ENCODE measurements around the gene UNC45B. TPM values are rescaled to one million over a fixed set of nuclear protein-coding genes. Genes with fewer than 3 reads are reported as not detected.
"Not testable (repeated sequence)": the region's sequence is repeated elsewhere in the genome, so short reads cannot be mapped to it uniquely, and the experiment has no call there.

UNC45B gene
- total and polyA plus RNA-seq, 5 donors from 2014 or later = 0.29 to 0.63 (median 0.44) TPM

- H3K4me1 ChIP-seq (ENCODE audit: control insufficient read depth, insufficient read depth, low read length, poor library complexity, severe bottlenecking) = peaks cover 25% of the 10 kb centered on the region
- H3K4me3 Mint-ChIP-seq = peak overlapping the region; percentile 40 to 91 (median 82)
- ATAC-seq (ENCODE audit: low read depth in 2 of 2) = peak; percentile 52 to 67
- H3K9me3 ChIP-seq (ENCODE audit: control insufficient read depth in 2 of 2, low read length in 2 of 2) = no peaks in the 10 kb centered on the region
- H3K27ac Mint-ChIP-seq = peak overlapping the region; percentile 93 to 98 (median 95)
- peak in 2 of 3 donors; percentile 56 to 78 for DNase-seq
- peak overlapping the region; percentile 71 for H3K4me3 ChIP-seq (ENCODE audit: low read depth, low read length)
- H3K27me3 Mint-ChIP-seq = no peaks in the 10 kb centered on the region
- peaks cover 25 to 88% (median 55%) of the 10 kb centered on the region in 4 donors for H3K4me1 Mint-ChIP-seq
- no peaks in the 10 kb centered on the region for H3K36me3 ChIP-seq (ENCODE audit: control insufficient read depth, insufficient read depth, low read length)
- peaks cover 4% of the 10 kb centered on the region for H3K36me3 Mint-ChIP-seq
- peak overlapping the region; percentile 49 for H3K27ac ChIP-seq (ENCODE audit: insufficient read depth, low read length, poor library complexity, severe bottlenecking)
- H3K9me3 Mint-ChIP-seq = peaks cover 0 to 2% (median 0%) of the 10 kb centered on the region in 7 donors
- H3K27me3 ChIP-seq (ENCODE audit: control insufficient read depth, insufficient read depth, low read length) = no peaks in the 10 kb centered on the region
Measured at GRCh38 chr17:35188111-35188510, 40.5 kb downstream of the UNC45B start.

- DNase-seq = no peak
- H3K4me3 ChIP-seq (ENCODE audit: low read depth, low read length) = peak overlapping the region; percentile 71
- no peaks in the 10 kb centered on the region for H3K9me3 ChIP-seq (ENCODE audit: control insufficient read depth in 2 of 2, low read length in 2 of 2)
- peaks cover 0 to 2% (median 0%) of the 10 kb centered on the region in 7 donors for H3K9me3 Mint-ChIP-seq
- H3K27ac Mint-ChIP-seq = peak overlapping the region; percentile 69 to 95 (median 93)
- ATAC-seq (ENCODE audit: low read depth in 2 of 2) = no peak
- peaks cover 25 to 85% (median 47%) of the 10 kb centered on the region in 4 donors for H3K4me1 Mint-ChIP-seq
- H3K36me3 Mint-ChIP-seq = peaks cover 6% of the 10 kb centered on the region
- H3K36me3 ChIP-seq (ENCODE audit: control insufficient read depth, insufficient read depth, low read length) = no peaks in the 10 kb centered on the region
- peaks cover 25% of the 10 kb centered on the region for H3K4me1 ChIP-seq (ENCODE audit: control insufficient read depth, insufficient read depth, low read length, poor library complexity, severe bottlenecking)
- H3K27me3 Mint-ChIP-seq = no peaks in the 10 kb centered on the region
- no peaks in the 10 kb centered on the region for H3K27me3 ChIP-seq (ENCODE audit: control insufficient read depth, insufficient read depth, low read length)
- peak overlapping the region; percentile 49 for H3K27ac ChIP-seq (ENCODE audit: insufficient read depth, low read length, poor library complexity, severe bottlenecking)
- peak overlapping the region; percentile 13 to 87 (median 73) for H3K4me3 Mint-ChIP-seq
Measured at GRCh38 chr17:35189291-35189690, 41.7 kb downstream of the UNC45B start.

DNA sequence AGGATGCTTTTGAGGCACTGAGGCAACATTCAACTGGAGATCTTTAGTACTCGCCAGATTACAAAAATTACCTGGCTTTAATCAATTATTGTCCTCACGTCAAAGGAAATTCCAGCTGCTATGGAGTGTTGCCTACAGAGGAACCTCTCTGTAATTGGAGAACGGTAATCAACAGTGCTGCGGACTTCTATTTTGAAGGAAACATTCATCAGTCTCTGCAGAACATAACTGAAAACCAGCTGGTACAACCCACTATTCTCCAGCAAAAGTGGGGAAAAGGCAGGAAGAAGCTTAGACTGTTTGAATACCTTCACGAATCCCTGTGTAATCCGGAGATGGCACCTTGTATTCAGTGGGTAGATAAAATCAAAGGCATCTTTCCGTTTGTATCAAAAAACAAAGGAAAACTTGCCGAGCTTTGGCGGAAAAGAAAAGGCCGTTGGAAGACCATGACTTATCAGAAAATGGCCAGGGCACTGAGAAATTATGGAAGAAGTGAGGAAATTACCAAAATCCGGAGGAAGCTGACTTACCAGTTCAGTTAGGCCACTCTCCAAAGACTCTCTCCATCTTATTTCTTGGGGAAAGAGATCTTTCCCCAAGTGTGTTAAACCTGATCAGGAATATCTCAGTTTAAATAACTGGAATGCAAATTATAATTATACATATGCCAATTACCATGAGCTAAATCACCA lies 43.5 kb downstream of the UNC45B start:
- Histone ChIP-seq H3K27ac (ENCODE audit: insufficient read depth, low read length, poor library complexity, severe bottlenecking) (no peak overlapping the region), H3K4me1 (ENCODE audit: control insufficient read depth, insufficient read depth, low read length, poor library complexity, severe bottlenecking) (peaks cover 25% of the 10 kb centered on the region), H3K9me3 (ENCODE audit: control insufficient read depth in 2 of 2, low read length in 2 of 2) (no peaks in the 10 kb centered on the region), H3K36me3 (ENCODE audit: control insufficient read depth, insufficient read depth, low read length) (no peaks in the 10 kb centered on the region), H3K27me3 (ENCODE audit: control insufficient read depth, insufficient read depth, low read length) (no peaks in the 10 kb centered on the region), H3K4me3 (ENCODE audit: low read depth, low read length) (no peak overlapping the region)
- Mint-ChIP-seq H3K27ac (peak overlapping the region in 1 of 3 donors; percentile 25), H3K27me3 (no peaks in the 10 kb centered on the region), H3K4me3 (peak overlapping the region in 2 of 4 donors; percentile 29 to 57), H3K9me3 (peaks cover 0 to 2% (median 0%) of the 10 kb centered on the region in 7 donors), H3K36me3 (peaks cover 6% of the 10 kb centered on the region), H3K4me1 (peaks cover 19 to 76% (median 40%) of the 10 kb centered on the region in 4 donors)
- no peak for DNase-seq
- no peak for ATAC-seq (ENCODE audit: low read depth in 2 of 2)

- peaks cover 6% of the 10 kb centered on the region for H3K36me3 Mint-ChIP-seq
- Histone ChIP-seq H3K4me3 (ENCODE audit: low read depth, low read length) (no peak overlapping the region), H3K36me3 (ENCODE audit: control insufficient read depth, insufficient read depth, low read length) (no peaks in the 10 kb centered on the region), H3K27ac (ENCODE audit: insufficient read depth, low read length, poor library complexity, severe bottlenecking) (no peak overlapping the region), H3K4me1 (ENCODE audit: control insufficient read depth, insufficient read depth, low read length, poor library complexity, severe bottlenecking) (peaks cover 24% of the 10 kb centered on the region), H3K27me3 (ENCODE audit: control insufficient read depth, insufficient read depth, low read length) (no peaks in the 10 kb centered on the region), H3K9me3 (ENCODE audit: control insufficient read depth in 2 of 2, low read length in 2 of 2) (no peaks in the 10 kb centered on the region)
- ATAC-seq (ENCODE audit: low read depth in 2 of 2) = peak in 1 of 2 donors; percentile 19
- no peaks in the 10 kb centered on the region for H3K27me3 Mint-ChIP-seq
- DNase-seq = no peak
- H3K4me1 Mint-ChIP-seq = peaks cover 15 to 70% (median 31%) of the 10 kb centered on the region in 4 donors
- H3K27ac Mint-ChIP-seq = peak overlapping the region; percentile 87 to 94 (median 94)
- peak overlapping the region; percentile 62 to 68 (median 65) for H3K4me3 Mint-ChIP-seq
- peaks cover 0 to 4% (median 1%) of the 10 kb centered on the region in 7 donors for H3K9me3 Mint-ChIP-seq
Measured at GRCh38 chr17:35192708-35193107, 45.1 kb downstream of the UNC45B start.

- not testable (repeated sequence) for H3K9me3 Mint-ChIP-seq
- peak within 1 kb of the TSS in 3 of 4 donors; percentile 62 to 65 (median 65) for H3K4me3 Mint-ChIP-seq
Measured at GRCh38 chr17:35194001-35194400, 46.4 kb downstream of the UNC45B start, which contains the start of gene SLC35G3. Gene SLC35G3 (minus strand): TSS chr17:35194393. CDS start chr17:35194307, 86 bp downstream.

GRCh38 chr17:35195062-35195461 lies 47.4 kb downstream of the UNC45B start:
- H3K4me3 Mint-ChIP-seq; H3K36me3 Mint-ChIP-seq; H3K4me3 ChIP-seq (ENCODE audit: low read depth, low read length); H3K27ac Mint-ChIP-seq; H3K9me3 ChIP-seq (ENCODE audit: control insufficient read depth in 2 of 2, low read length in 2 of 2); H3K27ac ChIP-seq (ENCODE audit: insufficient read depth, low read length, poor library complexity, severe bottlenecking); ATAC-seq (ENCODE audit: low read depth in 2 of 2); H3K4me1 ChIP-seq (ENCODE audit: control insufficient read depth, insufficient read depth, low read length, poor library complexity, severe bottlenecking); H3K27me3 Mint-ChIP-seq; H3K36me3 ChIP-seq (ENCODE audit: control insufficient read depth, insufficient read depth, low read length); H3K27me3 ChIP-seq (ENCODE audit: control insufficient read depth, insufficient read depth, low read length); DNase-seq: not testable (repeated sequence)
- Mint-ChIP-seq H3K4me1 (peaks cover 5 to 52% (median 18%) of the 10 kb centered on the region in 4 donors), H3K9me3 (peaks cover 1 to 12% (median 4%) of the 10 kb centered on the region in 7 donors)

More at GRCh38 chr17:35194001-35194400, 46.4 kb downstream of the UNC45B start, which contains the start of gene SLC35G3:
- not testable (repeated sequence) for DNase-seq; H3K27me3 ChIP-seq (ENCODE audit: control insufficient read depth, insufficient read depth, low read length); H3K27ac ChIP-seq (ENCODE audit: insufficient read depth, low read length, poor library complexity, severe bottlenecking); H3K27me3 Mint-ChIP-seq; H3K4me3 ChIP-seq (ENCODE audit: low read depth, low read length); H3K9me3 ChIP-seq (ENCODE audit: control insufficient read depth in 2 of 2, low read length in 2 of 2); H3K36me3 ChIP-seq (ENCODE audit: control insufficient read depth, insufficient read depth, low read length); ATAC-seq (ENCODE audit: low read depth in 2 of 2); H3K36me3 Mint-ChIP-seq
- H3K27ac Mint-ChIP-seq = peak within 1 kb of the TSS; percentile 67 to 94 (median 87)
- H3K4me1 ChIP-seq (ENCODE audit: control insufficient read depth, insufficient read depth, low read length, poor library complexity, severe bottlenecking) = peaks cover 11% of the 10 kb centered on the region
- H3K4me1 Mint-ChIP-seq = peaks cover 5 to 60% (median 19%) of the 10 kb centered on the region in 4 donors

- H3K27ac ChIP-seq (ENCODE audit: insufficient read depth, low read length, poor library complexity, severe bottlenecking); ATAC-seq (ENCODE audit: low read depth in 2 of 2); H3K9me3 ChIP-seq (ENCODE audit: control insufficient read depth in 2 of 2, low read length in 2 of 2); H3K27me3 ChIP-seq (ENCODE audit: control insufficient read depth, insufficient read depth, low read length); H3K4me3 ChIP-seq (ENCODE audit: low read depth, low read length); H3K4me3 Mint-ChIP-seq; H3K36me3 Mint-ChIP-seq; H3K27ac Mint-ChIP-seq; H3K27me3 Mint-ChIP-seq; H3K36me3 ChIP-seq (ENCODE audit: control insufficient read depth, insufficient read depth, low read length); DNase-seq: not testable (repeated sequence)
- peaks cover 12 to 41% (median 17%) of the 10 kb centered on the region in 4 donors for H3K4me1 Mint-ChIP-seq
- H3K9me3 Mint-ChIP-seq = peaks cover 0 to 34% (median 4%) of the 10 kb centered on the region in 7 donors
- peaks cover 20% of the 10 kb centered on the region for H3K4me1 ChIP-seq (ENCODE audit: control insufficient read depth, insufficient read depth, low read length, poor library complexity, severe bottlenecking)
Measured at GRCh38 chr17:35202582-35202981, 55.0 kb downstream of the UNC45B start.
